ENCODE results near the gene TRIP13.

DNA sequence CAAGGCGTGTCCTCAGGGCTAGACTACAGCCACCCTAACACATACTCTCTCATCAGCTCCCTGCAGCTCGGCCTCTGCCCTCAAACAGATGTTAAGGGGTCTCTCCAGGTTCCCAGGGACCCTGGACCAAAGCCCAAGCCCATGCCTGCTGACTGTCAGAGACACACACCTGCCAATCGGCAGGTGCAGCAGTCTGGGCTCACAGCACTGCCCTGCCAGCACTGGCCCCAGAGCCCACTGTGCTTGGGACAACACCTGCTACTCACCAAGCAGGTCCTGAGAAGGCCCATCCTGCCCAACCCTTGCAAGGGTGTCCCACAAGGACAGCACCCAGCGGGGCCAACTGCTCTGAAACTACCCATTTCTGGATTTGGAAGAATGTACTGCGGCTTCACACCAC, 21.7 kb upstream of the TRIP13 start:
- TF ChIP-seq, protein P1, sequence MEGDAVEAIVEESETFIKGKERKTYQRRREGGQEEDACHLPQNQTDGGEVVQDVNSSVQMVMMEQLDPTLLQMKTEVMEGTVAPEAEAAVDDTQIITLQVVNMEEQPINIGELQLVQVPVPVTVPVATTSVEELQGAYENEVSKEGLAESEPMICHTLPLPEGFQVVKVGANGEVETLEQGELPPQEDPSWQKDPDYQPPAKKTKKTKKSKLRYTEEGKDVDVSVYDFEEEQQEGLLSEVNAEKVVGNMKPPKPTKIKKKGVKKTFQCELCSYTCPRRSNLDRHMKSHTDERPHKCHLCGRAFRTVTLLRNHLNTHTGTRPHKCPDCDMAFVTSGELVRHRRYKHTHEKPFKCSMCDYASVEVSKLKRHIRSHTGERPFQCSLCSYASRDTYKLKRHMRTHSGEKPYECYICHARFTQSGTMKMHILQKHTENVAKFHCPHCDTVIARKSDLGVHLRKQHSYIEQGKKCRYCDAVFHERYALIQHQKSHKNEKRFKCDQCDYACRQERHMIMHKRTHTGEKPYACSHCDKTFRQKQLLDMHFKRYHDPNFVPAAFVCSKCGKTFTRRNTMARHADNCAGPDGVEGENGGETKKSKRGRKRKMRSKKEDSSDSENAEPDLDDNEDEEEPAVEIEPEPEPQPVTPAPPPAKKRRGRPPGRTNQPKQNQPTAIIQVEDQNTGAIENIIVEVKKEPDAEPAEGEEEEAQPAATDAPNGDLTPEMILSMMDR (conservative IDR thresholded peaks at IDR 0.05; ENCODE audit: low read depth, low read length), result no peak
- TF ChIP-seq EZH2phosphoT487 (IDR thresholded peaks at IDR 0.05; ENCODE audit: borderline replicate concordance, low read length), result no peak
- no peak for TF ChIP-seq EZH2 (IDR thresholded peaks at IDR 0.05; ENCODE audit: low read length, unreplicated experiment)

Measured in PC-3 (cell line).